ENCODE results near the gene DNAH17.

Gene DNAH17, protein sequence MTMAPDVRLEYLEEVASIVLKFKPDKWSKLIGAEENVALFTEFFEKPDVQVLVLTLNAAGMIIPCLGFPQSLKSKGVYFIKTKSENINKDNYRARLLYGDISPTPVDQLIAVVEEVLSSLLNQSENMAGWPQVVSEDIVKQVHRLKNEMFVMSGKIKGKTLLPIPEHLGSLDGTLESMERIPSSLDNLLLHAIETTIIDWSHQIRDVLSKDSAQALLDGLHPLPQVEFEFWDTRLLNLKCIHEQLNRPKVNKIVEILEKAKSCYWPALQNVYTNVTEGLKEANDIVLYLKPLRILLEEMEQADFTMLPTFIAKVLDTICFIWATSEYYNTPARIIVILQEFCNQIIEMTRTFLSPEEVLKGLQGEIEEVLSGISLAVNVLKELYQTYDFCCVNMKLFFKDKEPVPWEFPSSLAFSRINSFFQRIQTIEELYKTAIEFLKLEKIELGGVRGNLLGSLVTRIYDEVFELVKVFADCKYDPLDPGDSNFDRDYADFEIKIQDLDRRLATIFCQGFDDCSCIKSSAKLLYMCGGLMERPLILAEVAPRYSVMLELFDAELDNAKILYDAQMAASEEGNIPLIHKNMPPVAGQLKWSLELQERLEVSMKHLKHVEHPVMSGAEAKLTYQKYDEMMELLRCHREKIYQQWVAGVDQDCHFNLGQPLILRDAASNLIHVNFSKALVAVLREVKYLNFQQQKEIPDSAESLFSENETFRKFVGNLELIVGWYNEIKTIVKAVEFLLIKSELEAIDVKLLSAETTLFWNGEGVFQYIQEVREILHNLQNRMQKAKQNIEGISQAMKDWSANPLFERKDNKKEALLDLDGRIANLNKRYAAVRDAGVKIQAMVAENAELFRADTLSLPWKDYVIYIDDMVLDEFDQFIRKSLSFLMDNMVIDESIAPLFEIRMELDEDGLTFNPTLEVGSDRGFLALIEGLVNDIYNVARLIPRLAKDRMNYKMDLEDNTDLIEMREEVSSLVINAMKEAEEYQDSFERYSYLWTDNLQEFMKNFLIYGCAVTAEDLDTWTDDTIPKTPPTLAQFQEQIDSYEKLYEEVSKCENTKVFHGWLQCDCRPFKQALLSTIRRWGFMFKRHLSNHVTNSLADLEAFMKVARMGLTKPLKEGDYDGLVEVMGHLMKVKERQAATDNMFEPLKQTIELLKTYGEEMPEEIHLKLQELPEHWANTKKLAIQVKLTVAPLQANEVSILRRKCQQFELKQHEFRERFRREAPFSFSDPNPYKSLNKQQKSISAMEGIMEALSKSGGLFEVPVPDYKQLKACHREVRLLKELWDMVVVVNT (N-terminal part only)

GRCh38 chr17:78577296-78577695 lies at the start of gene DNAH17:
Gene DNAH17 (minus strand): TSS chr17:78577396. CDS start chr17:78575057, 2,339 bp downstream.
- DNase-seq, result no peak

- no peak for DNase-seq
These were observed 47.3 kb upstream of the DNAH17 start for GRCh38 chr17:78624324-78625151.

DNA sequence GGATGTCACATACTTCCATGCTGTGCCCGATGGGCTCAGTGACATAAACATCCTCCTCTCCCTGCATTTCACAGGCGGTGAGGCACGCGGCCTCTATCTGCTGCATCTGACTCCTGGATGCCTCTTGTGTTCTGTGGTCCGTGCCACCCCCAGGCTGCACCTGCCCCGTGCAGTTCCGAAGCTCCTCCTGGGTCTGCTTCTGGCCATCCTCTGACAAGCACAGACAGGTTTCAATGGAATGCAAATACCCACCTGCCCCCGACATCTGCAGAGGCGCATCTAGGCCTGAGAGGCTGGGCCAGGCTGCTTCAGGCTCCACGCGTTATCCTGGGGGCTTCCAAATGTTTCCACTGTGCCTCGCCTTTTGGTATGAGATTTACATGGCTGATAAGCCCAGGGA lies 46.3 kb upstream of the DNAH17 start:
- DNase-seq, result no peak

DNA sequence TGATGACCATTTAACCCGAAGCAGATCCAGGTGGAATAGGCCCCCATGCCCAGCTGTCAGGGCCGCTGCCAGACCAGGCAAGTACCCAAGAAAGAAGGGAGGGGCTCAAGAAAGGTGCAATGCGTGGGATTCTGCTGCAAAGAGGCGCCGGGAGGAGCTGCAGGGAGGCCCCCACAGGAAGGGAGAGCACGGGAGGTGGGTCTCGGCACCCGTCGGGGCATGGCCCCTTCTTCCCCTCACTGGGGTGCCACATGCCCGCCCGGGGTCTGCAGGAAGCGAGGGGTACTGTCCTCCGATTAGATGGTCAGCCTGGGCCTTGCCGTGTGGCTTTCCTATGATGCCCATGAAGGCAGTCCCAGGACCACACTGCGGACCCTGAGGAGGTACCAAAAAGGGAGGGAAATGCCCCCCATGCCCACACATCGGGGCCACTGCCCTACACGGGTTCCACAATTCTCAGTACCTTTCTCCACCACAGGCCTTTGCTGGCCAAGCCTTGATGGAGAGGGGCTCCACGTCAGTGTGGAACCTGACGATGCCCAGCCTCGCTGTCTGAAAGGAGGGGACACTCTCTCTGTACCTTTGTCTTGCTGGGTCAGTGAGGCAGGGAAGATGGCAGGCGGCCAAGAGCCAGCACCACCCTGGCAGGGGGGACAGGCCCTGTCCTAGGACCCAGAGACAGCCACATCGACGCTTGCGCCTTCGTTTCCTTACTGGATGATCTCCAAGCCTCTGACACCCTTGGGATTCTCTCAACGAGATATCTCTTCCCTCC lies 45.5 kb upstream of the DNAH17 start:
- DNase-seq, result no peak

- no peak for DNase-seq
These were observed 44.7 kb upstream of the DNAH17 start for GRCh38 chr17:78621720-78622490.

DNA sequence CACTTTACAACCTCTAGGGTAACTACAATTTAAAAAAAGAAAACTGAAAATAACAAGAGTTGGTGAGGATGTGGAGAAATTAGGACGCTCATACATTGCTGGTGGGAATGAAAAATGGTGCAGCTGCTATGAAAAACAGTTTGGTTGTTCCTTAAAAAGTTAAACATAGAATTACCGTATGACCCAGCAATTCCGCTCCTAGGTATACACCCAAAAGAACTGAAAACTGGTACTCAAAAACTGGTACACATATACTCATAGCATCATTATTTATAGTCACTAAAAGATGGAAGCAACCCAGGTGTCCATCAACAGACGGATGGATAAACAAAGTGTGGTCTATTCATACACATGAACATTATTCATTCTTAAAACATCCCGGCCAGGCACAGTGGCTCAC lies 42.9 kb upstream of the DNAH17 start:
- no peak for DNase-seq

- DNase-seq, result no peak
These were observed 42.1 kb upstream of the DNAH17 start for GRCh38 chr17:78619334-78619733.

DNA sequence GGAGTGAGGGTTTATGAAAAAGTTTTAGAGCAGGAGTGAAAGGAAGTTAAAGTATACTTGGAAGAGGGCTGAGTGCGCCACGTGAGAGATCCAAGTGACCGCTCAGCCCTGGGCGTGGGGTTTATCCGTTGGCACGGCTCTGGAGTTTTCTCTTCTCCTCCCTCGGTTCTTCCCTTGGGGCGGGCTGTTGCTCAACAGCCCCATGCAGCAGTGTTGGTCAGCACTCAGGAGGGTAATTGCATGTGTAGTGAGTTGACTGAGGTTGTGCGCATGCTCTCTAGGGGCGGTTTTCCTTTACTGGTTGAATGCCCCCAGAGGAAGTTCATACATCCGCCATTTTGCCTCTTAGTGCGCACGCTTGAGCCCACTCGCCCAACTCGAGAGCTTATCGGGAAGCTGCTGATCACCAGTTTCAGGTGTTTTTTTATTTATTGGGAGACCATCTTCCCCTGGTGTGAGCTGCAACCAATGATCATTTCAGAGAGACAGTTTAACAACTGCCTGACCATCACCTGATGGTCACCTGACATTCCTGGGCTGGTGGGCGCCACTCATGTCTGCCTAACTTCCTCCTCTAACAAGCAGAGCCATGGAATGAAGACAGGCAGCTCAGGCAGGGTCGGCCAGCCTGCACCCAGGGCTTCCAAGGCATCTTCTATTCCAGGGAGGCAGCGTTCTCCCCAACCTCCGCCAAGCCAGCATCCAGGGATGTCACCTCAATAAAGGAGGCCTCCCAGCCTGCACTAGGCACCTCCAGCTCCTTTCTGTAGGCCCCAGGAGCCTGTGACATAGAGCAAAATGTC lies 41.3 kb upstream of the DNAH17 start:
- no peak for DNase-seq

DNA sequence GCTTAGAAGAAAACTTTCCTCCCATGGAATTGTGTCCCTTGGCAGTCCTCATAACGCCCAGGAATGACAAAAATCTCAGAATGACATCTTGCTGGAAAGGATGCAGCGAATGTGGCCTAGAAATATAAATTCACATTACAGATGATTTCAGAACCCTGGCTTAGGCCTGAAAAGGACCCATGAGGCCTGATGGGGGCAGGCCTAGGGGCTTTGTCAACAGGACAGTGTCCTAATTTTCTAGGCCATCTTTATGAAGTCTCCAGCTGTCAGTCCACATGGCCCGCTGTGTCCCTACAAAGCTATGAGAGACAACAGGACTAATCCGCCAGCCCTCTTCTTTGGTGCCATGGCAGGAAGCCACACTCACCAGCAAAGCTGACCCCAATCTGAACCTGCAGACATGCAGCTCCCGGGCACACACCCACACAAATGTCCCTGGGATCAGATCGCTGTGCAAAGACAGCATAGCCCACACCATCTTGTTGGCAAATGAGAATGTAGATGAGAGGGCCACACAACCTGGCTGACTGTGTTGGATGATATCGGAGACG lies 40.4 kb upstream of the DNAH17 start:
- DNase-seq, result no peak

GRCh38 chr17:78616946-78617345 lies 39.8 kb upstream of the DNAH17 start:
- no peak for DNase-seq

DNA sequence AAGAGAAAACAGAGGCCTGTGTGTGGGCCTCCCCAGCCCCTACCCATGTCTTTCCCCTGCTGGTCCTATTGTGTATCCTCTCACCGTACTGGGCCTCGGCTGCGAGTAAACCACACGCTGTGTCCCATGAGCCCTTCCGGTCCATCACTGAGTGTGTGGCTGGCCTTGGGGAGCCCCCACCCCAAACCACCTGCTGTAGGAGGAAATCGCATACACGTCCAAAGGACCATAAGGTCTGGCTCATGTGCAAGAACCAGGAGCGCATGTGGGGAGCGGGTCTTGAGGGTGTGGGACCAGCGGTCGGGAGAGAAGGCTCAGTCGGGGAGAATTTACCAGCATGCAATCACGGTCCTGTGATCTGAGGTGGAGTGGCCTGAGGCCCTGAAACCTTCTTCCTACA lies 38.4 kb upstream of the DNAH17 start:
- no peak for DNase-seq

DNA sequence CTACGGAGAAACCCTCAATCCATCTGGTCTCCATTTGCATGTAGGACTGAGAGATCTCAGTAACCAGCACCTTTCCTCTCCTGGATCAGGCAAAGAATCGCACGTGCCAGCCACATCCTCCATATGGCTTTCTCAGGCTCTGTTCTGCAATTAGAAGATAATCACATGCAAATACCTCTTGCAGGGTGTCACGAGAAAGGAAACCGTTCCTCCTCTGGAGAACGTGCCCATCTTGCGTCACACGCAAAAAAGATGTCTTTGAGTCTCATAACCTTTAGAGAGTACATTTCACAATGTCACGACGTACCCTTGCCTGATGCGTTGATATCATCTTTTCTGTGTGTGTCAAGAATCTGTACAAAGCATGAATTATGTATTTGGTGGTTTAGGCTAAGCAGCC lies 36.2 kb upstream of the DNAH17 start:
- no peak for DNase-seq

DNA sequence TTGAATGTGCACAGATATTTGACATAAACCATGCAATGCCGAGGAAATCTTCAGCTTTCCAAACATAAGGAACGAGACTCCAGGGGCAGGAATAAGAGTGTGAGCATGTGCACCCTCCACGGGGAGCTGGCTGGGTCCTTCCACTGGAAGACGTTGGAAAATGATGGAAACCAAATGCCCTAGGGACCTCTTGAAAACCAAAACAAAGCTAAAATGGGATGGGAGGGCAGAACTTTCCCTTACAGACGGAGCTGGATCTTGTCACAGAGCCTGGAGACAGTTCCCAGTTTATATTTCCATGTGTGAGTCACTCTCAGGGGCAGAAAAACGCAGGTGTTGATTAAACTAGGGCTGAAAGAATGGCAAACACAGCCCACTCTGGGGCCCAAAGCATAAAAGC lies 34.4 kb upstream of the DNAH17 start:
- no peak for DNase-seq

GRCh38 chr17:78610951-78611511 lies 33.8 kb upstream of the DNAH17 start:
- no peak for DNase-seq

DNA sequence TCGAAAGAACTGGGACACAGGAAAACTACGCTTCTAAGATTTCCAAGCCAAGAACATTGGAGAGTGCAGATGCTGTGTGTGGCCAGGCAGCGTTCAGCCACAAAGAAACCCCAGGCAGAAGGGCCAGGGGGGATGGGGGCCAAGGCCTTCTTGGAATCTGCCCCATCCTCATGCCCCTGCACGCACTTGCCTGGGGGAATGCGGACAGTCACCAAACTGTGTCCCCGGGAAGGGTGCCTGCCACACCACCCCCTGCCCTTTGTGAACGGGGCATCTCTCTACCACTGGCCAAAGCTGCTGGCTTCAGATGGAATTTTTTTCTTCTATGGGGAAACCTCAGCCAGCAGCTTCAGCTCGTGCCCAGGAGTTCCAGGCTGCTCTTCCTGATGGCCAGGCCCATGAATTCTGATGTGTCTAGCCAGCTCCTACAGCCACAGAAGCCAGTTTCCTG lies 32.0 kb upstream of the DNAH17 start:
- DNase-seq, result no peak

- no peak for DNase-seq
These were observed 31.6 kb upstream of the DNAH17 start for GRCh38 chr17:78608804-78609186.

DNA sequence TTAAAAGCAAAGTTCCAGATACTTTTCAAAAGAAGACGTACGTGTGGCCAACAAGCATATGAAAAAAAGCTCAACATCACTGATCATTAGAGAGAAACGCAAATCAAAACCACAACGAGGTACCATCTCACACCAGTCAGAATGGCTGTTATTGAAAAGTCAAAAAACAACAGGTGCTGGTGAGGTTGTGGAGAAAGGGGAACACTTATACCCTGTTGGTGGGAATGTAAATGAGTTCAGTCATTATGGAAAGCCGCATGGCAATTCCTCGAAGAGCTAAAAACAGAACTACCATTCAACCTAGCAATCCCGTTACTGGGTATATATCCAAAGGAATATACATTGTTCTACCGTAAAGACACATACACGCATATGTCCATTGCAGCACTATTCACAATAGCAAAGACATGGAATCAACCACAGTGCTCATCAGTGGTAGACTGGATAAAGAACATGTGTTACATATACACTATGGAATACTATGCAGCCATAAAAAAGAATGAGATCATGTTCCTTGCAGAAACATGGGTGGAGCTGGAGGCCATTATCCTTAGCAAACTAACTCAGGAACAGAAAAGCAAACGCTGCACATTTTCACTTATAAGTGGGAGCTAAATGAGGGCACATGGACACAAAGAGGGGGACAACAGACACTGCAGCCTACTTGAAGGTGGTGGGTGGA lies 31.1 kb upstream of the DNAH17 start:
- no peak for DNase-seq

GRCh38 chr17:78607038-78607437 lies 29.8 kb upstream of the DNAH17 start:
- no peak for DNase-seq

Data from activated CD4-positive, CD25-positive, alpha-beta regulatory T cell treated with anti-CD3 and anti-CD28 coated beads, Interleukin-2, amount 50 U/mL, for 72 hours (primary cell).